ENCODE measurements around the gene THADA. TPM values are rescaled to one million over a fixed set of nuclear protein-coding genes. Genes with fewer than 3 reads are reported as not detected.

Gene THADA
- total and polyA plus RNA-seq, 5 donors from 2014 or later, result 19.1 to 52.9 (median 20.2) TPM

GRCh38 chr2:43217228-43218154, 378.3 kb downstream of the THADA start:
- Mint-ChIP-seq H3K4me1 (peaks cover 4 to 63% (median 39%) of the 10 kb centered on the region in 4 donors), H3K4me3 (peak overlapping the region in 3 of 4 donors; percentile 25 to 92 (median 44)), H3K27me3 (peaks cover 21% of the 10 kb centered on the region), H3K27ac (peak overlapping the region; percentile 97 to 98 (median 97)), H3K9me3 (peaks cover 0 to 4% (median 0%) of the 10 kb centered on the region in 7 donors), H3K36me3 (peaks cover 20% of the 10 kb centered on the region)
- Histone ChIP-seq H3K27me3 (ENCODE audit: control insufficient read depth, insufficient read depth, low read length) (no peaks in the 10 kb centered on the region), H3K27ac (ENCODE audit: insufficient read depth, low read length, poor library complexity, severe bottlenecking) (peak overlapping the region; percentile 96), H3K4me3 (ENCODE audit: low read depth, low read length) (no peak overlapping the region), H3K9me3 (ENCODE audit: control insufficient read depth in 2 of 2, low read length in 2 of 2) (no peaks in the 10 kb centered on the region), H3K4me1 (ENCODE audit: control insufficient read depth, insufficient read depth, low read length, poor library complexity, severe bottlenecking) (peaks cover 53% of the 10 kb centered on the region), H3K36me3 (ENCODE audit: control insufficient read depth, insufficient read depth, low read length) (peaks cover 4% of the 10 kb centered on the region)
- no peak for DNase-seq
- no peak for ATAC-seq (ENCODE audit: low read depth in 2 of 2)

GRCh38 chr2:43216629-43217028, 379.2 kb downstream of the THADA start:
- Mint-ChIP-seq H3K27me3 (peaks cover 17% of the 10 kb centered on the region), H3K4me1 (peaks cover 4 to 63% (median 38%) of the 10 kb centered on the region in 4 donors), H3K9me3 (peaks cover 0 to 4% (median 0%) of the 10 kb centered on the region in 7 donors), H3K4me3 (no peak overlapping the region), H3K36me3 (peaks cover 15% of the 10 kb centered on the region), H3K27ac (peak overlapping the region in 1 of 3 donors; percentile 23)
- ATAC-seq (ENCODE audit: low read depth in 2 of 2), result no peak
- no peak overlapping the region for H3K4me3 ChIP-seq (ENCODE audit: low read depth, low read length)
- no peaks in the 10 kb centered on the region for H3K36me3 ChIP-seq (ENCODE audit: control insufficient read depth, insufficient read depth, low read length)
- H3K9me3 ChIP-seq (ENCODE audit: control insufficient read depth in 2 of 2, low read length in 2 of 2), result no peaks in the 10 kb centered on the region
- H3K27me3 ChIP-seq (ENCODE audit: control insufficient read depth, insufficient read depth, low read length), result no peaks in the 10 kb centered on the region
- peak overlapping the region; percentile 96 for H3K27ac ChIP-seq (ENCODE audit: insufficient read depth, low read length, poor library complexity, severe bottlenecking)
- no peak for DNase-seq
- peaks cover 45% of the 10 kb centered on the region for H3K4me1 ChIP-seq (ENCODE audit: control insufficient read depth, insufficient read depth, low read length, poor library complexity, severe bottlenecking)

DNA sequence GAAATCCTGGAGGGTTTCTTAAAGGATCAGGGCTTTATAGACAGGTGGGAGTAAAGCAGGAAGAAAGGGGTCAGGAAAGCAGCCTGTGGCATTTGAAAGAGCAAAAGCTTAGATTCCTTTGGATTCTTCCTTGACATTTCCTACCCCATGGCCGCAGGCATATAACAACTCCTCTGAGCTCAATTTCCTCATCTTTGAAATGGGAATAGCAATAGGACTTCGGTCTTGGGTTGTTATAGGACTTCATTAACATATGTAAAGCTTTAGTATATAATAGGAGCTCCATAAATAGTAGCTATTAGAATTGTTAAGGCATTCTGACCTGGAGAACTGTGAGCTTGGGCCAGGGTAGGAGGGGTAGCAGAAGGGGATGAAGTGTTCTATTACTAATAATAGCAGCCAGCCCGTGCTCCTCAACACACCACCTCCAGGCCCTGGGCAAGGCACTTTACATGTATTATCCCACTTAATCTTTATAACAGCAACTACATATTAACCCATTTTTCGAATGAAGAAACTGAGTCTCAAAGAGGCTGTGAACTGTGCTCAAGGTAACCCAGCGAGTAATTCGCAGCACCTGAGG, 380.1 kb downstream of the THADA start:
- Mint-ChIP-seq H3K36me3 (peaks cover 10% of the 10 kb centered on the region), H3K9me3 (peaks cover 0 to 4% (median 0%) of the 10 kb centered on the region in 7 donors), H3K4me3 (peak overlapping the region in 2 of 4 donors; percentile 8 to 27), H3K4me1 (peaks cover 4 to 59% (median 32%) of the 10 kb centered on the region in 4 donors), H3K27ac (peak overlapping the region in 2 of 3 donors; percentile 26 to 60), H3K27me3 (peaks cover 17% of the 10 kb centered on the region)
- no peak for DNase-seq
- Histone ChIP-seq H3K4me3 (ENCODE audit: low read depth, low read length) (no peak overlapping the region), H3K27me3 (ENCODE audit: control insufficient read depth, insufficient read depth, low read length) (no peaks in the 10 kb centered on the region), H3K27ac (ENCODE audit: insufficient read depth, low read length, poor library complexity, severe bottlenecking) (peak overlapping the region; percentile 21), H3K4me1 (ENCODE audit: control insufficient read depth, insufficient read depth, low read length, poor library complexity, severe bottlenecking) (peaks cover 36% of the 10 kb centered on the region), H3K36me3 (ENCODE audit: control insufficient read depth, insufficient read depth, low read length) (no peaks in the 10 kb centered on the region), H3K9me3 (ENCODE audit: control insufficient read depth in 2 of 2, low read length in 2 of 2) (no peaks in the 10 kb centered on the region)
- no peak for ATAC-seq (ENCODE audit: low read depth in 2 of 2)

GRCh38 chr2:43214253-43214652, 381.6 kb downstream of the THADA start:
- peaks cover 4% of the 10 kb centered on the region for H3K27me3 Mint-ChIP-seq
- peaks cover 0 to 52% (median 20%) of the 10 kb centered on the region in 4 donors for H3K4me1 Mint-ChIP-seq
- Histone ChIP-seq H3K27me3 (ENCODE audit: control insufficient read depth, insufficient read depth, low read length) (no peaks in the 10 kb centered on the region), H3K36me3 (ENCODE audit: control insufficient read depth, insufficient read depth, low read length) (no peaks in the 10 kb centered on the region), H3K4me3 (ENCODE audit: low read depth, low read length) (no peak overlapping the region), H3K4me1 (ENCODE audit: control insufficient read depth, insufficient read depth, low read length, poor library complexity, severe bottlenecking) (peaks cover 21% of the 10 kb centered on the region), H3K9me3 (ENCODE audit: control insufficient read depth in 2 of 2, low read length in 2 of 2) (no peaks in the 10 kb centered on the region), H3K27ac (ENCODE audit: insufficient read depth, low read length, poor library complexity, severe bottlenecking) (no peak overlapping the region)
- H3K36me3 Mint-ChIP-seq, result peaks cover 10% of the 10 kb centered on the region
- ATAC-seq (ENCODE audit: low read depth in 2 of 2), result no peak
- H3K9me3 Mint-ChIP-seq, result peaks cover 0 to 4% (median 0%) of the 10 kb centered on the region in 7 donors
- no peak for DNase-seq
- no peak overlapping the region for H3K27ac Mint-ChIP-seq
- no peak overlapping the region for H3K4me3 Mint-ChIP-seq

GRCh38 chr2:43212931-43213330, 382.9 kb downstream of the THADA start:
- Histone ChIP-seq H3K9me3 (ENCODE audit: control insufficient read depth in 2 of 2, low read length in 2 of 2) (no peaks in the 10 kb centered on the region), H3K4me1 (ENCODE audit: control insufficient read depth, insufficient read depth, low read length, poor library complexity, severe bottlenecking) (peaks cover 9% of the 10 kb centered on the region), H3K27me3 (ENCODE audit: control insufficient read depth, insufficient read depth, low read length) (no peaks in the 10 kb centered on the region), H3K36me3 (ENCODE audit: control insufficient read depth, insufficient read depth, low read length) (no peaks in the 10 kb centered on the region), H3K4me3 (ENCODE audit: low read depth, low read length) (no peak overlapping the region), H3K27ac (ENCODE audit: insufficient read depth, low read length, poor library complexity, severe bottlenecking) (no peak overlapping the region)
- peaks cover 0 to 2% (median 0%) of the 10 kb centered on the region in 7 donors for H3K9me3 Mint-ChIP-seq
- peaks cover 0 to 41% (median 11%) of the 10 kb centered on the region in 4 donors for H3K4me1 Mint-ChIP-seq
- H3K36me3 Mint-ChIP-seq, result peaks cover 10% of the 10 kb centered on the region
- H3K4me3 Mint-ChIP-seq, result peak overlapping the region in 1 of 4 donors; percentile 69
- peak overlapping the region; percentile 15 to 82 (median 81) for H3K27ac Mint-ChIP-seq
- no peaks in the 10 kb centered on the region for H3K27me3 Mint-ChIP-seq
- no peak for DNase-seq
- peak in 1 of 2 donors; percentile 32 for ATAC-seq (ENCODE audit: low read depth in 2 of 2)

DNA sequence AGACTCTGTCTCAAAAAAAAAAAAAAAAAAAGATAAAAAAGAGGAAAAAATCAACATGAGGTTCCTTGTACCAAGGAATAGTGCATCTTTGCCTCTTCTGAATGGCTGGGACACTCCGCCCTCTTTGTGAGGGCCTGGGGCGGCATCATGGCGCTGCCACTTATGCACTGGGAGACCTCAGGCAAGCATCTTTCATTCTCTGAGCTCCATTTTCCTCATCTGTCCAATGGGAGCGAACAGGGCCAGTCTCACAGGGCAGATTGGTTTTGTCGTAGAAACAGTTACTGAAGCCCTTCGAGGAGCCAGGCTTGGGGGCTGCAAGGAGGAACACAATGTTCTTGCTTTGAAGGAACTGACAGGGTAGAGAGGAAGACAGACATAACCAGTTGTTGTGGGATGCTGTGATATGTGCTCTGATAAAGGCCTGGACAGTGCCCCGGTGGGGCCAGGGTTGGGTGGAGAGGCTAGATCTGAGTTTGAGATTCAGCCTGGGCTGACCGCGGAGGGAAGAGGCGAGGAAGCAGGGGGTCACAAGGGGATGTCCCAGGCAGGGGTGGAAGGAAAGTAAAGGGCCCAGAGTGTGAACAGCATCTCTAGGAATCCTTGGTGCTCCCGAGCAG, 383.5 kb downstream of the THADA start:
- Histone ChIP-seq H3K36me3 (ENCODE audit: control insufficient read depth, insufficient read depth, low read length) (no peaks in the 10 kb centered on the region), H3K4me1 (ENCODE audit: control insufficient read depth, insufficient read depth, low read length, poor library complexity, severe bottlenecking) (peaks cover 3% of the 10 kb centered on the region), H3K27ac (ENCODE audit: insufficient read depth, low read length, poor library complexity, severe bottlenecking) (no peak overlapping the region), H3K27me3 (ENCODE audit: control insufficient read depth, insufficient read depth, low read length) (no peaks in the 10 kb centered on the region), H3K9me3 (ENCODE audit: control insufficient read depth in 2 of 2, low read length in 2 of 2) (no peaks in the 10 kb centered on the region), H3K4me3 (ENCODE audit: low read depth, low read length) (no peak overlapping the region)
- DNase-seq (no peak), ATAC-seq (ENCODE audit: low read depth in 2 of 2) (no peak)
- peaks cover 10% of the 10 kb centered on the region for H3K36me3 Mint-ChIP-seq
- peak overlapping the region in 2 of 4 donors; percentile 21 to 69 for H3K4me3 Mint-ChIP-seq
- H3K4me1 Mint-ChIP-seq, result peaks cover 0 to 40% (median 10%) of the 10 kb centered on the region in 4 donors
- H3K27me3 Mint-ChIP-seq, result no peaks in the 10 kb centered on the region
- H3K9me3 Mint-ChIP-seq, result peaks cover 0 to 2% (median 0%) of the 10 kb centered on the region in 7 donors
- peak overlapping the region; percentile 81 to 90 (median 83) for H3K27ac Mint-ChIP-seq

- no peak overlapping the region for H3K4me3 Mint-ChIP-seq
- no peaks in the 10 kb centered on the region for H3K27me3 Mint-ChIP-seq
- Histone ChIP-seq H3K27me3 (ENCODE audit: control insufficient read depth, insufficient read depth, low read length) (no peaks in the 10 kb centered on the region), H3K9me3 (ENCODE audit: control insufficient read depth in 2 of 2, low read length in 2 of 2) (no peaks in the 10 kb centered on the region), H3K27ac (ENCODE audit: insufficient read depth, low read length, poor library complexity, severe bottlenecking) (no peak overlapping the region), H3K4me3 (ENCODE audit: low read depth, low read length) (no peak overlapping the region), H3K36me3 (ENCODE audit: control insufficient read depth, insufficient read depth, low read length) (no peaks in the 10 kb centered on the region), H3K4me1 (ENCODE audit: control insufficient read depth, insufficient read depth, low read length, poor library complexity, severe bottlenecking) (no peaks in the 10 kb centered on the region)
- peaks cover 0 to 2% (median 0%) of the 10 kb centered on the region in 7 donors for H3K9me3 Mint-ChIP-seq
- peaks cover 10% of the 10 kb centered on the region for H3K36me3 Mint-ChIP-seq
- H3K27ac Mint-ChIP-seq, result peak overlapping the region in 2 of 3 donors; percentile 73 to 84
- H3K4me1 Mint-ChIP-seq, result peaks cover 0 to 34% (median 8%) of the 10 kb centered on the region in 4 donors
- no peak for ATAC-seq (ENCODE audit: low read depth in 2 of 2)
- DNase-seq, result no peak
These were observed 385.2 kb downstream of the THADA start for GRCh38 chr2:43210467-43211303.
